HTERT RPE-1 (cell line): Measurements from ENCODE around the gene GRIN2A.

ENCODE experiments used
- in situ Hi-C: fragments of 300-500 bp; cut with MboI; formaldehyde crosslinking; loops from 4 replicates; pipeline ENCODE4 v1.14.3; 2020; ENCODE audit warnings: low sequenced_read_pairs

Gene GRIN2A

DNA sequence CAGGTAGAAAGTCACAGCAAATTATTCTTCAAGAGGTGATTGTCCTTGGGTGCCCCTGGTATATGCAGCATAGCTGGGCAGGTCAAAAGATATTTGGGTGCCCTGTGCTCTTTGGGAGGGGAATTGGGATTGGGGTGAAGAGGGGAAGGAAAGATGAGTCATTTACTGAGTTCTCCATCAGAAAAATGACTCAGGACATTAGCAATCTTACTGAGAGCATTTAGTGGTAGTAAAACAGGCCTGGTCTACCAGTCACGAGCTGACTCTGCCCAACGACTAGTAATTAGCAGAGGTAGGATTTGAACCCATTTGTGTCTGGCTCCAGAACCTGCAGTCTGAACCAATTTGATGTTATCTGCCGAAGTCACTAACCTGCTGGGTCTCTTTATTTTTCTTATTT, 6.0 kb upstream of the GRIN2A start:
- in situ Hi-C loops: no loop called here

DNA sequence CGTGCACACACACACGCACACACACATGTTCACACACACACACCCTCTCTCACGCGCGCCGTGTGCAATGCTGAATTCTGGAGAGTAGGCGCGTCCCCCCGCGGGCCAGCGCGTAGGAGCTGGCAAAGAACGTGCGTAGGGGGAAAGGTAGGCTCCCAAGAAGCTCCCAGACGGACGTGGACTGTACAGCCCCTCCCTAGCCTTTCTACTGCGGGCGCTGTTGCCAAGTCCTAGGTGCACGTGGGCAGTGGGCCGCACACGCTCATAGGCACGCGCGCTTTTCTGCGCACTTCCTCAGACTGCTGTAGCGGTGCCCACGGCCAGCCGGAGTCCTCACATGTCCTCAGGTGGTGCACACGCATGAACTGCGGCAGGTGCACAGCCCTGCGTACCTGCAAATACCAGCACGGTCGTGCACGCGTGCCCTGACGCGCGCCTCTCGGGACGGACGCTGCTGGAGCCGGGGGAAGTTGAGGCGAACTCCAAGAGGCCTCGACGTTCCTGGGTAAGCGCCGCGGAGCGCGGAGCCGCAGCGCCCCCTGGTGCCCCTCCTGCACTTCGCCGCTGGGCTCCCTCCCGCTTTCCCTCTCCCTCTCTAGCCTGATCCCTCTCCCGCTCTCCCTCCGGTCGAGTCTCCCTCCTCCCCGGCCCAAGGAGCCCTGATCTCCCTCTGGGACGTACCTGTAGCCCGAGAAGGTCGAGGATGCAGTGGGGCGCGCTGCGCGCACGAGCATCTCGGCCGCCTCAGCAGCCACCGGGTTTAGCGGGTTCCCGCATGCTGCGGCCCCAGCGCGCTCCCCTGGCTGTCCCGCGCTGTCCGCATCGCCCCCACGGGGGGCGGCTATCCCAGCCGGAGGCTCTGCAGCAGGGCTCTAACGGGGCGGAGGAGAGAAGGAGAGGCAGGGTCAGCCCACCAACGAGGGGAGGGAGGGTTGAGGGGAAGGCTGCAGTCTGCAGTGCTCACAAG, 749 bp downstream of the GRIN2A start:
- in situ Hi-C loops: no loop called here

DNA sequence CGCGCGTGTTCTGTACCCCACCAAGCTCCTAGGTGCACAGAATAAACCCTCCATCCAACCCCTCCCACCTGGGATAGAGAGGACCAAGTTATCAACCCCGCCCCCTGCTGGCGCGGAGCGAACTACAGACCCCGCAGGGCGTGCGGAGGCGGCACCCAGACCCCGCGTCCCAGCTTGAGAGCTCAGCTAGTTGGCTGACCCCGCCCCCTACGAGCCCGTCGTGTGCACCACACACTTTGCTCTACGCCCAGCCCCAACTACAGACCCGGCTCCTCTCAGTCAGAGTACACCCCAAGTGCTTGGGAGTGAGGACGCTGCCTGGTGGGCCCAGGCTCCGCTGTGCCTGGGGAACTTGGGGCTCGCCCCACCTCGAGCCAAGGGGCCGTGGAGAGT, 1.5 kb downstream of the GRIN2A start:
- in situ Hi-C loops: no loop called here

DNA sequence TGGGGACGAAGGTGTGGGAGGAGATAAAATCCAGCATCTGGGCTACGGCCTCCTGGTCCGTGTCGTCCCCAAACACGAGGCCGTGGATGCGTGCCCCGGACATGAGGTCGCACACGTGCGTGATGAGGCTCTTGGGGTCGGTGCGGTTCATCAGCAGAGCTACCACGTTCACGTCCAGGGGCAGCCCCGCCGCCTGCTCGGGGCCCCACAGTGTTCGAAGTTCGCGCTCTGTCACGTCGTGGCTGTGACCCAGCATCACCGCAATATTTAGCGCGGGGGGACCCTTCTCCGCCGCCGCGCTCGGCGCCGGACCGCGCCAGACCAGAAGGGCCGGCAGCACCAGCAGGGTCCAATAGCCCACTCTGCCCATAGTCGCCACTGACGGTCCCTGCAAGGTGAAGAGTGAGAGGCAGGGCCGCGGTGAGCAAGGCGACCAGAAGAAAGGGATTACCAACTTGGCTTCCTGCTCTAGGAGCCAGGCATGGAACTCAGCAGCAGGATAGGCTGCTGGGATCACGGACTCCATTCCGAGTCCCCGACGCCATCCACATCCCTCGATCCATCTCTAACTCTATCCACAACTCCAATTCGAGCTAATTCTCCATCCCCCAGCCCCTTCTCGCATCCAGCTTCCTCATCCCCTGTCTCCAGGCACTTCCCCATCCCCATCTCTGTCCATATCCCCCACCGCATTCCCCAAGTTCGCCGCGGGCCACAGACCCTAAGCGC, 2.0 kb downstream of the GRIN2A start:
- in situ Hi-C loops: no loop called here

DNA sequence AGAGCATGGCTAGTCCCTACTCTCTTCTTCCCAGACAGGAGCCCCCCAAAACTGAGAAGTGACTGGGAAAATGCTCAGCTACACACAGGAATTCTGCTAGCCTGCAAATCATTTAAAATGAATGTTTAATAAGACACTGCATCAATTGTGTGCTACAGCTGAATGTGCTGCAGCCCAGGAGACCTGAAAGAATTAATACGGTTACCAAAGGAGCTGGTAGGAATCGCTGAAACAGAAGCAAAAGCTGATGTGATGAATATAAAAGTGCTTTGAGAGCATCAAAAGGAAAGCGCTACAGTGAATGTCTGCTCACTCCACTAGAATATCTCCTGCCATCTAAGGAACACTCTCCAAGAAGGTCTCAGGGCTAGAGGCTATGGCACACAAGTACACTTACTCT, 3.7 kb downstream of the GRIN2A start:
- in situ Hi-C loops: no loop called here

DNA sequence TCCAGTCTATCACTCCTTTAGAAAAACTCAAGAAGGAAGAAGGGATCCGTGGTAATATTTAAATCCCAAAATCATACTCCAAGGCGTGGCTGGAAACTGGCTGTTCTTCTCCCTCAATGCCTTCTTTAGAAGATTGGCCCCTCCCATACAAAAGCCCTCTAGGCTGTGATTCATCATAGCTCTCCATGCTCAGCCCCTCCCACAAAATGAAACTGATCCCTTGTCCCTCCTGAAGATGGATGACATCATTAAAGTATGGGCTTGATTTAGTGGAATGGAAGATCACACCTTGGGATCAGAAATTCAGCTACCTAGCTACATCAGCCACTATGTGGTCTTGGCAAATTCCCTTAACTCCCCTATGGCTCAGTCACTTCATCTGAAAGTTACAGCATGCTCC, 4.1 kb downstream of the GRIN2A start:
- in situ Hi-C loops: no loop called here

DNA sequence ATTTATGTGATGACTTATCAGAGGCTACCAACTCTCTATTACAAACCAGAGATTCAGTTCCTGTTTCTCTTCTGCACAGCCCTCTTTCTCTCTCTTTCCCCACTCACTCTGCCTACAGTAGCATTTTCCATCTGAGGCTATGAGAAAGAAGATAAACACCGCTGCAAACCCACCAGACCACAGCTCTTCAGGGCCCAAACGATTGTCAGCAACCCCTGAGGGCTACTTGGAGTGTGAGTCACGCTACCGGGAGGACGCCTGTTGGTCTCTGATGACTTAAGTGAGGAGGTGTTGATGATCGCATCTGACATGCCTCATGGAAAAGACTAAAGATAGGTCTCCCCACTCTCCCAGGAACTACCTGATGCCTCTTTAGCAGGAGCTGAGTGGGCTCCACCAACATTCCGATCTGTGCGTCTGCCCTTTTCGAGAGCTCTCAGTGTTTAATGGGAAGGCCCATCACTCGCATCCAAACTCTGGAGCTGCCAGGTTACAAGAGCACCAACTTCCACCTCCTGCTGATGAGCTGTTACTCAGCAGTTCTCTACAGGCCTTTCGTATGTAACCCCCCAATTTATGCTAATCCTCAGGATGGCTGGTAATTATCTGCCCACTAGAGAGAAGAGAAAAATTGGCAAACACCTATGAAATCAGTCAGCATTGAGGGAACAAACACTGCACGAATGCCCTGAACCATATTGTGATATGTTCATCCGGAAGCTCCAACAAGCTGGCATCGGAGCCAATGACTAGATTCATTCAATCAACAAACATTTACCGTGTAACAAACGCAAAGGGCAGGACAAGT, 9.2 kb downstream of the GRIN2A start:
- in situ Hi-C loops: no loop called here

DNA sequence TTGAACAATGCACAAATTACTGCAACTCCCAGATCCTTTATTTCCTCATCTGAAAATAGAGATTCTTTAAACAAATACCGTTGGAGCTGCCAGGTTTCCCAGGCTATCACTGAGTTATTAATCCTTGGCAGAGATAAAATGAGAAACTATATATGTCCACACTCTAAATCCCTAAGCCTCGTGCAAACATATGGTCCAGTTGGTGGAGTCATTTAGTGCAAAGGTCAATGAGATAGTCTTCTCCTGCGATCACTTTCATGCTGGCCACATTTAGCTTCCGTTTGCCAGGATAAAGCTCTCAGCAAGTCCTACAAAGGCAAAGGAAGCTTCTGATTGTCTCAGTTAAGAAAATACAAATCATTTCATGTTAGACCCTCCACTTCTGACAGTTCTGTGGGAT, 11.0 kb downstream of the GRIN2A start:
- in situ Hi-C loops: no loop called here

DNA sequence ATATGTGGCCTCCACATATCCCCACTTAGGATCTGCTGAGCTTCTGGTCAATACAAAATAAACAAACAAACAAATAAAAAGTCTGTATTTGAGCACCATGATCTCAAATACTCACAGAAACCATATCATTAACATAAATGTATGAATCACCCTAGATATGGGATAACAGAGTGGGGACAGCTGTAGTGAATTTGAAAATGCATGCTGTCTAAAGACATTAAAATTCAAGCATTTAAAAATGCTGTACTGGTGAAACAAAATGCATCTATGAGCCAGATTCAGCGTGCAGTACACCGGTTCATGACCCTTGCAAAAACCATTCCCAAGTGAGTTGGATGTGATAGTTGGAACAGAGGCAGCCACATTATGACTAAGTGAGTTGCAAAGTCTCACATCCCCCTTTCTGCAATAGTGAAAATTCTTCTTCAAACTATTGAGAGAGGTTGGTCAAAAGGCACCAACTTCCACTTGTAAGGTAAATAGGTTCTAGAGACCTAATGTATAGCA, 12.3 kb downstream of the GRIN2A start:
- in situ Hi-C loops: no loop called here

DNA sequence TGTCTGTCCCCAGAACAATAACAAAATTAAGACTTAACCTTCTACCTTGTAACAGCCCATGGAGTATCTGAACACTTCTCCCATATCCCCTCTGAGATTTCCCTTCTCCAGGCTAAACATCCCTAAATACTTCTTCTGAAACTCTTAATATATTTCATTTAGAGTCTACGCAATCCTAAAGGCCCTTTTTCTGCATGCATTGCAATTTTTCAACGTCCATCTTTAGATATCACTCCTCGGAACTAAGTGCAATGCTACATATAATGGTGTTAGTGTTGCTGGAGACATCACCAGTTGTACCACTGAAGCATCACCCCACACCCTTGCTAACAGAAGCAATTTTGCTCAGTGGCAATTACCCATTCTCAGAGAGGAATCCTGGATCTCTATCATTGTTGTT, 13.2 kb downstream of the GRIN2A start:
- in situ Hi-C loops: no loop called here

DNA sequence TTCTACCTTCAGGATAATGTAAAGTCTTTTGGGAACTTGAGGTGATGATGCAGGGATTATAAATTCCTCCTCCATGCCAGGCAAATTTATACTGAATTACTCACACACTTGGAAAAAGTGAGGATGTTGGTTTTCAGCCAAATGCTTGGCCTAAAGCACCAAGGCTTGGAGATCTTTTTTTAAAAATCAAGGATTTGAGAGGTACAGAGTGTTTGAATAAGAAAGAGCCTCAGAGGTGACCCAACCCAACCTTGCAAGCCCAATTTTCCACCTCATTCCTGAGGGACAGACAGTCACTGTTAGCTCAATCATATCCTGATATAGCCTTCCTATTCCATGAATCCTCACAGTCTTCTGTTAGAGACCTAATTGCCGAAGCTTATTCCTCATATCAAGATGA, 14.0 kb downstream of the GRIN2A start:
- in situ Hi-C loops: no loop called here

DNA sequence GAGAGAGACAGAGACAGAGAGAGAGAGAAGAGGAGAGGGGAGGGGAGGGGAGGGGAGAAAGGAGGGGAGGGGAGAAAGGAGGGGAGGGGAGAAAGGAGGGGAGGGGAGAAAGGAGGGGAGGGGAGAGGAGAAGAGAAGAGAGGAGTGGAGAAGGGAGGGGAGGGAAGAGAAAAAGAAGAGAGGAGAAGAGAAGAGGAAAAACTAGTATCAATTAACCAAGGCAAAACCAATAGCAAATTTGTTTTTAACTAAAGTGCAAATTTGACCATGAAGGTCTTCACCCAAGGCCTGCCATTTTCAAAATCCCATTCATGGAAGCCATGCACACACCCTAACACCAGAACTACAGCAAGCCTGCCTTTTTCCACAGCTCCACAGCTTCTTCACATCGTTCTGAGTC, 16.6 kb downstream of the GRIN2A start:
- in situ Hi-C loops: no loop called here

DNA sequence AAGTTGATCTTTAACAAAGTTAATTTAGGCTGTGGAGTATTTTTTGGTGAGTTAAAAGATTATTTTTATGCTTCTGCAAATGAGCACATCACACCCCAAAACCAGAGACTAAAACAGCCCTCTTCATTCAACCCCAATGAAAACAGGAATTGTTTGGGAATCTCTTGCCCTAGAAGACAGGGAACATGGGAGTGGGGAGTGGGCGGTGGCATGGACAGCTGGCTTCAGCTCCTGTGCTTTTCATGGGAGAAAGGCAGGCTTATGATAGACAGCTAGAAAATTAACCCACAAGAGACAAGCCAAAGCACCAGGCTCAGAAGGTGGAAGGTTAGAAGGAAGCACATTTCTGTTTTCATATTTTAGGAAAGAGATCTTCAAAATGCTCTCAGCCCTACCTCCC, 19.2 kb downstream of the GRIN2A start:
- in situ Hi-C loops: no loop called here

DNA sequence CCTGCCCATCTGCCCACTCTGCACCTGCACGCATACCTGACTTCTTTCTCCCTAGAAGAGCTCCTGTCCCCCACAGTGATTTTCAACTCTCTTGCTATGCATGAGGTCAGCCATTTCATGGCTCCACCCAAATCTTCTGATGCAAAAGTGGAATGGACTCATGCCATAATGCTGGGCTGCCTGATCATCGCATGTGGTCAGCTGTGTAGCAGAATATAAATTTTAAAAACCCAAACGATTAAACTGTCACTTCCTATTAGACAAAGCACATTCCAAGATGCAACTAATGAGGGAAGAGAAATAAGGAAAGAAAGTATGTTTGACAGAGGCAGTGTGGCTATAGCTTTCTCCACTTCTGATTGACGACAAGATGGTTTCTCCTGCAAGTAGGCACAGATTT, 26.1 kb downstream of the GRIN2A start:
- in situ Hi-C loops: no loop called here

DNA sequence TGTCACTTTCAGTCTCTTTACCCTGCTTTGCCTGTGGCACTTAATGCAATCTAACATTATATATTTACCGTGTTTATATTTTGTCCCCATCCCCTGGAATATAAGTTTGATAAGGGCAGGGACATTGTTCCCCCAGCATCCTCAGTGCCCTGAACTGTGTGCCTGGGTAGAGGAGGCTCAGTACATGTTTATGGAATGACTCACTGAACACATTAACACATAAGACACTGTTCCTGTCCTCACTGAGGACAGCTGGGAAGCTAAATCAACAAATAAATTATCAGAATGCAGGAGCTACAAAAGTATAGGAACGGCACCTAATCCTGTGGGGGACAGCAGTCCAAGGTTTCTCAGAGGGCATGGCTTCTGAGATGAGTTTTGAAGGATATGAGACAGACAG, 27.8 kb downstream of the GRIN2A start:
- in situ Hi-C loops: no loop called here

DNA sequence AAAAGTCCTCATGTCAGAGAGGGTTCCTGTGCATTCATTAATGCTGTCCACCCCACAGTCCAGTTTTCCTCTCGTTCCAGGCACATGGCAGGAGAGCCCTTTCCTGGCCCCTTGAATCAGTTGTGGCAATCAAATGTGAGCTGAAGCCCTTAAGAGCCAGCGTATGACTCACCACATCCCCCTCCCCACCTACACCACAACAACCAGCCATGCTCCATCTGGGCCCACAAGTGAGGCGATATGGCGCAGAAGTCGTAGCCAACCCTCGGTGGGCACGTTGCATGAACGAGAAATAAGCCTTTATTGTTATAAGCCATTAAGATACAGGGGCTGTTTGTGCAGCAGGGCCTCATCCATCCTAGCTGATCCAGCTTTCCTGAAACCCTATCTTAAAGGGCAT, 28.2 kb downstream of the GRIN2A start:
- in situ Hi-C loops: no loop called here

DNA sequence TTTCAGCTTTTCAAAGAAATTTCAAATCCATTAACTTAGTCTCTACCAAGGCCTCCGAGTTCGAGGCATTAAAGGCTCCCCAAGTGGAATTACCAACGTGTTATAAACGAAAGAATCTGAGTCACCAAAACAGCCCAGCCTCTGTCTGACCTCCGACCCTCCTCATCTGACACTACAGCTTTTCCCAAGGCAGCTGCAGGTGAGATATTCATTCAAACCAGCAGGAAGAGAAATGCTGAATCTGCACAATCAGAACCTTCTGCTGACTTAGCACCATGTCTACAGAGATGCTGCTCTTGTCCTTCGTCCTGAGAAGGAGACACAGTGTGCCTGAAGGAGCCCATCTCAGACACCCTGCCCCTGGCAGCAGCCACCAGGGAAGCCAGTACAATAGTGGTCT, 30.5 kb downstream of the GRIN2A start:
- in situ Hi-C loops: no loop called here

DNA sequence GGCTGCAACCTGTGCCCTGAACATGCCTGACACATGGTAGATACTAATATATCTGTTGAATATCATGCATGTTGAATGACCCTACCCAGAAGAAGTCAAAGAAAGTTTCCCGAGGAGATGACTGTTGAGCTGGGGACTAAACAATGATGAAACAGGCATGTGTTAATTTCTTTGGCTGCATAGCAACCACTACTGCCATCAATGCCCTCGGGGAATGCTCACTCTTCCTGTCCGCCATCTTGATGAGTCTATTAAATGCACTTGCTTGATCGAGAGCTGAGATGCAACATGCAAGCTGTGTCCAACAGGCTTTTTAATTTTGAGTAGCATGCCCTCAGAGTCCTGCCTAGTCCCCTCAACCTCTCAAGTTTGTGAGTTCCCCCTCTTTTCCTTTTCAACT, 31.3 kb downstream of the GRIN2A start:
- in situ Hi-C loops: no loop called here

DNA sequence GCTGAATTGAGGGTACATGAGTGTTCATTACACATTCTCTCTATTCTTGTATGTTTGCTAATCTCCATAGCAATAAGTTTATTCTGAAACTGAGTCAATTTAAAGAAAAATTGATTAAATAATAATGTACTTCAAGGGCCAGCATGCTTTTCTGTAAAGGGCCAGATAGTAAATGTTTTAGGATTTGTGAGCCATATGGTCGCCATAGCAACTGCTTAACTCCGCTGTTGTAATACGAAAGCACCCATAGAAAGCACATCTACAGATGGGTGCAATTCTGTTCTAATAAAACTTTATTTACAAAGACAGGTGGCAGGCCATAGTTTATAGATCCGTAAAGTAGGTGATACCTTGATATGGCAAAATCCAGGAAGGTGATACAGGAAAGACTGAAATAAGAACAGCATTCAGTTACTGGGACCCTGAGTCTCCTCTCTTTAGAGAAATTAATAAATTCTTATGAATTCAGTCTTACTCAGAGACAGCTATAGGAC, 36.6 kb downstream of the GRIN2A start:
- in situ Hi-C loops: no loop called here

DNA sequence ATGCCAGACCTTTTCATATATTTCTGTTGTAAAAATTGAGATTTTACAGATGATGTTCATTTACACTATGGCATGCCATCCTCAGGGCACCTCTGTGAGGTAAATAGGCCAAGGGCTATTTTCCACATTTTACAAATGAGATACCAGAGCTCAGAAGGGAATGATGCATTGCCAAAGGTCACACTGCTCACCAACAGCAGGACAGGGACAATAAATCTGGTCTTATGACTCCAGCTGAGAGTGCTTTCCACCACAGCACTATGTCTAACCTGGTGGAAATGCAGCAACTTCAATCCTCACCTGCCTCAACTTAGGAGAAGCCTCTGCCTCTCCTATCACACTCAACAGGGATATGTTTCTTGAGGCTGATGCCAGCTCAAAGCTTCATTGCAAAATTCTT, 40.6 kb downstream of the GRIN2A start:
- in situ Hi-C loops: no loop called here

DNA sequence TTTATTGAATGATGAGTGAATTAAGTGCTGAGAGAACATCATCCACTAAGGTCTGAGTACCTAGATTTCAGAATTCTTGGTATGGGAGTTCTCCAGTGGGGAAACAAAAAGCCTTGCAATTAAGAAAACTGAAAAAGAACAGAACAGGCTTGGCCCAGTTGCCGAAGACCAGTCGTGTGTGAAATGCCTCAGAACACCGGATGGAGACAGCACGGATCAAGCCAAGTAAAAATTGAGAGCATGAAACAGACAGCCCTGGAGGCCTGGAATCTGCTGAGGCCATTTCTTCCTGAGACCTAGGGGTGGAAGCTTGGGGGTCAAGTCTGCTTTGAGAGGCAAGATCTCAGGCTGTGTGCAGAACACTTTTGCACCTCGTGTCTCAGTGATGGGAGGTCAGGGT, 43.3 kb downstream of the GRIN2A start:
- in situ Hi-C loops: no loop called here
